ENCODE results near the gene RALGAPA2.
A peak's percentile ranks its signal among the peaks of the same experiment; 100 is the strongest.

Gene RALGAPA2

GRCh38 chr20:20365480-20366161 lies 346.8 kb downstream of the RALGAPA2 start:
- no peak for TF ChIP-seq CTCF (IDR thresholded peaks at IDR 0.05; ENCODE audit: borderline replicate concordance, insufficient read depth, low read depth, low read length)
- H3K4me3 ChIP-seq (ENCODE audit: low read depth, low read length): no peak overlapping the region

- no peak for TF ChIP-seq CTCF (IDR thresholded peaks at IDR 0.05; ENCODE audit: borderline replicate concordance, insufficient read depth, low read depth, low read length)
- no peak overlapping the region for H3K4me3 ChIP-seq (ENCODE audit: low read depth, low read length)
Measured at GRCh38 chr20:20364593-20365479, 347.6 kb downstream of the RALGAPA2 start.

GRCh38 chr20:20363799-20364592 lies 348.4 kb downstream of the RALGAPA2 start:
- no peak overlapping the region for H3K4me3 ChIP-seq (ENCODE audit: low read depth, low read length)
- TF ChIP-seq CTCF (IDR thresholded peaks at IDR 0.05; ENCODE audit: borderline replicate concordance, insufficient read depth, low read depth, low read length): no peak

- no peak for TF ChIP-seq CTCF (IDR thresholded peaks at IDR 0.05; ENCODE audit: borderline replicate concordance, insufficient read depth, low read depth, low read length)
- no peak overlapping the region for H3K4me3 ChIP-seq (ENCODE audit: low read depth, low read length)
Measured at GRCh38 chr20:20363434-20363798, 349.0 kb downstream of the RALGAPA2 start.

GRCh38 chr20:20362774-20363433 lies 349.5 kb downstream of the RALGAPA2 start:
- no peak for TF ChIP-seq CTCF (IDR thresholded peaks at IDR 0.05; ENCODE audit: borderline replicate concordance, insufficient read depth, low read depth, low read length)
- no peak overlapping the region for H3K4me3 ChIP-seq (ENCODE audit: low read depth, low read length)

- H3K4me3 ChIP-seq (ENCODE audit: low read depth, low read length): no peak overlapping the region
- TF ChIP-seq CTCF (IDR thresholded peaks at IDR 0.05; ENCODE audit: borderline replicate concordance, insufficient read depth, low read depth, low read length): peak; percentile 77
Measured at GRCh38 chr20:20360464-20360863, 352.0 kb downstream of the RALGAPA2 start.
